GM21619 (cell line): Measurements from ENCODE around the gene ZFP57.

Experiments used
- ATAC-seq: cut with Tn5 transposase; IDR thresholded peaks from one replicate; pipeline ENCODE4 v1.9.1; 2021; ENCODE audit not compliant: unreplicated experiment

ZFP57 gene

GRCh38 chr6:29656157-29656556 lies 24.8 kb downstream of the ZFP57 start:
- no peak for ATAC-seq

DNA sequence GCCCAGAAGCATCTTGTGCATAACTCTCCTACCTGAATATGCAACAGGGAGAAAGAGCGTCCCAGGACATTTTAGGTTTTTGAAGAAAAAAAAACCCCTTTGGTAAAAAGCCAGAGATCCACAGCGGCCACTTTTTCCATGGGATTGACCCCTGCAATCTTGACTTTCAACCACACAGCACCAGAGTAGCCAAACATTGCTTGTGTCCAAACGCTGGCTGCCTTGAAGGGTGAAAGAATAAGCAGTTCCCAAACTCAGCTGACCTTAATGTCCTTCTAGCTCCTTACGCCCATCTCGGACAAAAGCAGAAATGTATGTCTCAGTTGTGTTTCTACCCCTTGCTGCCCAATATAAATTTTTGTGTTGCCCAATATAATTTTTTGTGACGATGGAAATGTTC lies 25.3 kb downstream of the ZFP57 start:
- no peak for ATAC-seq

DNA sequence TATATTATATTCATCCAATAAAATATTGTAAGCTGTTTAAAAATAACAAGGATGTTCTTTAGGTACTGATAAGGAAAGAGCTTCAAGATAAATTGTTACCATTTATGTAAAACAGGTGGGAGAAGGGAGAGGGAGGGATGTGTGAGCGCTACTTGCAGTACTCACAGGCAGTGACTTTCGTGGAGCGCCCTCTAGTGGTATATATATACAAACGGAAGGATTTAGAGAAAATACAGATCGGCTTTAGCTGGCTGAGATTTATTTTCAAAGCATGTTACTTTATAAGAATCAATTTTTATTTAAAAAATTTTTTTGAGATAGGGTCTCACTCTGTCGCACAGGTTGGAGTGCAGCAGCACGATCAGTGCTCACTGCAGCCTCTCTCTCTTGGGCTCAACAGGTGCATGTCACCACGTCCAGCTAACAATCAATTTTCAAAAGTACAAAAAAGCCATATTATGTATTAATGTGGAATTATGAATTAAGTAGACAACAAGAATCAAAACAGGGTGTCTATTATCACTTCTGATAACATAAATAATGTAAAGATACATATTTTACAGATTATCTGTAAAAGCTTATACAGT lies 27.4 kb downstream of the ZFP57 start:
- ATAC-seq, result no peak

GRCh38 chr6:29652198-29652584 lies 28.8 kb downstream of the ZFP57 start:
- no peak for ATAC-seq

- no peak for ATAC-seq
These were observed 29.3 kb downstream of the ZFP57 start for GRCh38 chr6:29651413-29652197.

GRCh38 chr6:29649701-29650673 lies 31.0 kb downstream of the ZFP57 start:
- ATAC-seq, result peak; percentile 94

DNA sequence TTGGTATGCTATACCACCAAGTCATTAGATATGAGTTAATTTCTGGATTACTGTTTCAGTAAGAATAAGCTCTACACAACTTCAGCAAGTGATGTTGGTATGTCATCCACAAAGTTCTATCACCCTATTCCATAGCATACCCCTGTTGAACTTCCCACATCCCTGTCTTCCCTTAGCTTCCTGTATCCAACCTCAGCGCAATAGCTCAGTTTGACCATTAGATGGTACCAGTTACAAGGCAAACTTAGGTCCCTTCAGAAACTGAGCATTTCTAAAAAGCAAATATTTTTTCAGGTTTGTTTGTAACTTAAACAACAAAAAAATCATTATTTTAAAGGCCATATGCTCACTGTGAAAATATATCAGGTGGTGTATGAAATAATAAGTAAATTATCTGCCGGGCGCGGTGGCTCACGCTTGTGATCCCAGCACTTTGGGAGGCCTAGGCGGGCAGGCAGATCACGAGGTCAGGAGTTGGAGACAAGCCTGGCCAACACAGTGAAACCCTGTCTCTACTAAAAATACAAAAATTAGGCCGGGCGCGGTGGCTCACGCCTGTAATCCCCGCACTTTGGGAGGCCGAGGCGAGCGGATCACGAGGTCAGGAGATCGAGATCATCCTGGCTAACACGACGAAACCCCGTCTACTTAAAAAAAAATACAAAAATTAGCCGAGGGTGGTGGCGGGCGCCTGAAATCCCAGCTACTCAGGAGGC lies 32.9 kb downstream of the ZFP57 start:
- no peak for ATAC-seq

GRCh38 chr6:29641430-29642148 lies 39.4 kb downstream of the ZFP57 start:
- ATAC-seq, result no peak

DNA sequence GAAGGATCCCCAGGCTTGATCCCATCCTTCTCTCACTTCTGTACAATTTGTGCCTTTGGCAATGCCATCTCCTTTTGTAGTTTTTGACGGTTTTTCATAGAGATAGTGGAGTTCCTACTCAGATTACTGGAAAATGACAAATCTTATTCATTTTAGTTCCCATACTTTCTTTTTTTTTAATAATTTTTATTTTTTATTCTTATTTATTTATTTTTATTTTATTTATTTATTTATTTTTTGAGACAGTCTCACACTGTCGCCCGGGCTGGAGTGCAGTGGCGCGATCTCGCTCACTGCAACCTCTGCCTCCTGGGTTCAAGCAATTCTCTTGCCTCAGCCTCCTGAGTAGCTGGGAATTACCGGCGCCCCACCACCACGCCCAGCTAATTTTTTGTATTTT lies 43.7 kb downstream of the ZFP57 start:
- no peak for ATAC-seq

GRCh38 chr6:29633534-29633905 lies 47.4 kb downstream of the ZFP57 start:
- ATAC-seq, result no peak

DNA sequence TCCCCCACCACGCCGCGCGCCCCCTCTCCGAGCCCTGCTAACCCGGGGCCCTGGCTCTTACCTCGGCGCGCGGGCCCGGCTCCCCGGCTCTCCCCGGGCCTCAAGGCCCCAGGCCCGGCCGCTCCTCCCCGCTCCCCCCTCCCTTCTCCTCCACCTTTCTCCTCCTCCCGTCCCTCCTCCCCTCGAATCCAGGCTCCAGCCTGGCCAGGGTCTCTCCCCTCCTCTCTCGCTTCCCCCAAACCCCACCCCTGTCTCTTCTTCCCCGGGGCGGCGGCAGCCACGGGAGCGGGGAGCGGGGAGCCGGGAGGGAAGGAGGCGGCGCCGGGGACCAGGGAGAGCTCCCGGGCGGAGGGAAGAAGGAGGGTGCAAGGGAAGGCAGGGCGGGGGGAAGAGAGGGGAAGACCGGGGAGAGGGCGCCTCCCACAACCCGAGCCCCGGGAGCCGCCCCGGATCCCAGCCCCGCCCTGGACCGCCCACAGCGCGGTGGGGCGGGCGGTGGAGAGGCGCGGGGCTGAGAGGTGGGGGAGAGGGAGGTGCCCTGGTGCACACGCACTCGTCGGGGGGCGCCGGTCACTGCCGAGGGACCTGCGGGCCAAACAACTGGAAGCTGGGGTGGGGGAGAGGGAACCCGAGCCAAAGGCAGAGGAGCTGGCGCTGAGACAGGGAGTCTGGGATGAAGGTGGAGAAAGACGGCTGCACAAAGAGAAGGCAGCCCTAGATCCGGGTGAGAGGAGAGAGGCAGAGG lies 48.0 kb downstream of the ZFP57 start, which contains the start of gene GABBR1:
TSS of gene GABBR1 (minus strand) at position 395 of the 745 bp plus-strand sequence. CDS start 798 bp downstream, outside the sequence.
- peak; percentile 76 for ATAC-seq

GRCh38 chr6:29631860-29632731 lies 48.9 kb downstream of the ZFP57 start:
- no peak for ATAC-seq

- no peak for ATAC-seq
These were observed 49.6 kb downstream of the ZFP57 start for GRCh38 chr6:29631209-29631810.

DNA sequence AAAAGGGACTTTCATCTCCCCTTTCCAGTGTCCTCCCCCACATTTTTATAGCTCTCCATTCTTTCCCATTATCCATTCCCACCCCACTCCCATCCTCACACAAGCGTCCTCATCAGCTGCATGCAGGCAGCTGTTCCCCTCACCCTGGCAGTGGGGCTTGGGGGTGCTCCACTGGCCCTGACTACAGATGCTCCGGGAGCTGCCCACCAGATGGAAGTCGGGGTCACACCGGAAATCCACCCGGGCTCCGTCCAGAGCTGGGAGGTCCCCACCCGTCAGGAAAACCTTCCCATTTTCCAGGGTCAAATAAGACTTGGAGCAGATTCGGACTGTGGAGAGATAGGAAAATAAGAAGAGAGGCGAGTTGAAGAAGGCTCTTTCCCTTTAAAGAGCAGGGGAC lies 50.6 kb downstream of the ZFP57 start:
- no peak for ATAC-seq

GRCh38 chr6:29629571-29629970 lies 51.4 kb downstream of the ZFP57 start:
- no peak for ATAC-seq

DNA sequence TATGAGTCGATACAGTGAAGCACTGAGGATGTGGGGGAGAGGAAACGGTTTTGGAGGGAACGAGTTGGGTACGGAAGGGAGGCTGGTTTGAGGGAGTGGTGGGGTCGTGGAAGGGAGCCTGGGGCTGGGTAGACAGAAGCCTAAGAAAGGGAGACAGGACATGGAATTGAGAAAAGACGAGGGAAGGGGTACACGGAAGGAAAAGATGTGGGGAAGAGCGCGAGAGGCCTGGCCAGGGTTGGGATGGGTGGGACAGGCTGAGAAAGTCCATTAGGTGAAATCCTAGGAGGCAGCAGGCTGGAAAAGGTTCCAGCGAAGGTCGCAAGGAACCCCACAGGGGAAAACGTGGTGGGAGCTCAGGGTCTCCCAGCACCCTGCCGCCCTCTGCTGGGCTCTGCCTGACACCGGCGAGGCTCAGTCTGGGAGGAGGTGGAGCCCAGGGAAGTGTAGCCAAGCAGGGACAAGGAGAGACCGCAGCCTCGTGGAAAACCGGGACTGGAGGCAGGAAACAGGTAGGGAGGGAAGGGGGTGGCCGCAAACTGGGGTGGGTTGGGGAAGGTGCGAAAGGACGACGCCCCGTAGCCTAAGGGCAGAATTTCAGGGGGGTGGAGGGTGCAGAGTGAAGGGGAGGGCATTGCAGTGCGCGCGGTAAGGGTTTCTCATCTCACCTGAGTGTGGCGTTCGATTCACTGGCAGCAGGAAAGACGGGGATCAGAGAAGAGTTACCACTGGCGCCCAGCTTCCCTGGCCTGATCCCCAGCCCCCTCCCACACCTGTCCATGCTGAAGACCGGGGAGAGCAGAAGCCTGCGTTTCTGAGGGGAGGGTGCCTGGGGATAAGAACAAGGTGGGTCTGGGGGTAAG lies 52.3 kb downstream of the ZFP57 start:
- no peak for ATAC-seq

GRCh38 chr6:29627755-29628418 lies 53.1 kb downstream of the ZFP57 start:
- ATAC-seq, result no peak
